Measurements from ENCODE around the gene ZBTB20. TPM values are rescaled to one million over a fixed set of nuclear protein-coding genes. Genes with fewer than 3 reads are reported as not detected.

The ZBTB20 gene
- total and polyA plus RNA-seq, 2 donors (not counting 1 experiment from before 2014, with no cell fraction given), result 4.0 to 22.5 TPM

GRCh38 chr3:114307222-114307830 is 839.8 kb downstream of the ZBTB20 start:
- Histone ChIP-seq H3K79me2 (ENCODE audit: control insufficient read depth, insufficient read depth, low read length) (no peaks in the 10 kb centered on the region), H3K27ac (ENCODE audit: insufficient read depth, low read length) (no peak overlapping the region), H3K4me3 (replicated peaks in 1 of 4; ENCODE audit: control extremely low read depth in 1 of 4, insufficient read depth in 1 of 4, low read depth in 3 of 4, low read length in 4 of 4) (no peak overlapping the region), H3K9ac (ENCODE audit: insufficient read depth, low read length) (no peak overlapping the region), H2AFZ (ENCODE audit: low read length) (no peak overlapping the region), H3K4me1 (ENCODE audit: control insufficient read depth, extremely low read depth, insufficient read depth, low read length) (no peaks in the 10 kb centered on the region), H3K9me3 (ENCODE audit: control insufficient read depth, insufficient read depth, low read depth, low read length) (no peaks in the 10 kb centered on the region), H3K27me3 (ENCODE audit: control insufficient read depth, insufficient read depth, low read length) (peaks cover 2% of the 10 kb centered on the region), H3K36me3 (ENCODE audit: control insufficient read depth, insufficient read depth, low read length) (no peaks in the 10 kb centered on the region), H3K4me2 (ENCODE audit: extremely low read depth, insufficient read depth, low read length) (no peak overlapping the region), H4K20me1 (ENCODE audit: control insufficient read depth, extremely low read depth, insufficient read depth, low read length) (peaks cover 2% of the 10 kb centered on the region)
- no peak for TF ChIP-seq CTCF (conservative IDR thresholded peaks at IDR 0.05 in 1 of 2, IDR thresholded peaks at IDR 0.05 in 1 of 2; ENCODE audit: low read depth in 1 of 2, low read length in 2 of 2)
- DNase-seq (ENCODE audit: low read depth in 2 of 2), result no peak

GRCh38 chr3:114299941-114300624 is 847.0 kb downstream of the ZBTB20 start:
- H3K27ac ChIP-seq (ENCODE audit: insufficient read depth, low read length), result no peak overlapping the region
- H3K9ac ChIP-seq (ENCODE audit: insufficient read depth, low read length), result no peak overlapping the region
- H3K9me3 ChIP-seq (ENCODE audit: control insufficient read depth, insufficient read depth, low read depth, low read length), result no peaks in the 10 kb centered on the region
- H3K4me3 ChIP-seq (replicated peaks in 1 of 4; ENCODE audit: control extremely low read depth in 1 of 4, insufficient read depth in 1 of 4, low read depth in 3 of 4, low read length in 4 of 4), result no peak overlapping the region
- no peaks in the 10 kb centered on the region for H4K20me1 ChIP-seq (ENCODE audit: control insufficient read depth, extremely low read depth, insufficient read depth, low read length)
- DNase-seq (ENCODE audit: low read depth in 2 of 2), result no peak
- H3K4me2 ChIP-seq (ENCODE audit: extremely low read depth, insufficient read depth, low read length), result no peak overlapping the region
- H3K79me2 ChIP-seq (ENCODE audit: control insufficient read depth, insufficient read depth, low read length), result no peaks in the 10 kb centered on the region
- H3K36me3 ChIP-seq (ENCODE audit: control insufficient read depth, insufficient read depth, low read length), result no peaks in the 10 kb centered on the region
- H3K27me3 ChIP-seq (ENCODE audit: control insufficient read depth, insufficient read depth, low read length), result peaks cover 6% of the 10 kb centered on the region
- H2AFZ ChIP-seq (ENCODE audit: low read length), result no peak overlapping the region
- H3K4me1 ChIP-seq (ENCODE audit: control insufficient read depth, extremely low read depth, insufficient read depth, low read length), result no peaks in the 10 kb centered on the region
- TF ChIP-seq EZH2 (IDR thresholded peaks at IDR 0.05; ENCODE audit: low read length, missing control alignments) (no peak), CTCF (conservative IDR thresholded peaks at IDR 0.05 in 1 of 2, IDR thresholded peaks at IDR 0.05 in 1 of 2; ENCODE audit: low read depth in 1 of 2, low read length in 2 of 2) (no peak)

GRCh38 chr3:114299421-114299820 is 847.7 kb downstream of the ZBTB20 start:
- Histone ChIP-seq H3K4me1 (ENCODE audit: control insufficient read depth, extremely low read depth, insufficient read depth, low read length) (no peaks in the 10 kb centered on the region), H4K20me1 (ENCODE audit: control insufficient read depth, extremely low read depth, insufficient read depth, low read length) (no peaks in the 10 kb centered on the region), H3K4me2 (ENCODE audit: extremely low read depth, insufficient read depth, low read length) (no peak overlapping the region), H3K36me3 (ENCODE audit: control insufficient read depth, insufficient read depth, low read length) (no peaks in the 10 kb centered on the region), H3K9ac (ENCODE audit: insufficient read depth, low read length) (no peak overlapping the region), H2AFZ (ENCODE audit: low read length) (no peak overlapping the region), H3K27ac (ENCODE audit: insufficient read depth, low read length) (no peak overlapping the region), H3K4me3 (replicated peaks in 1 of 4; ENCODE audit: control extremely low read depth in 1 of 4, insufficient read depth in 1 of 4, low read depth in 3 of 4, low read length in 4 of 4) (no peak overlapping the region), H3K27me3 (ENCODE audit: control insufficient read depth, insufficient read depth, low read length) (peaks cover 6% of the 10 kb centered on the region), H3K9me3 (ENCODE audit: control insufficient read depth, insufficient read depth, low read depth, low read length) (no peaks in the 10 kb centered on the region), H3K79me2 (ENCODE audit: control insufficient read depth, insufficient read depth, low read length) (no peaks in the 10 kb centered on the region)
- no peak for DNase-seq (ENCODE audit: low read depth in 2 of 2)
- TF ChIP-seq EZH2 (IDR thresholded peaks at IDR 0.05; ENCODE audit: low read length, missing control alignments) (no peak), CTCF (conservative IDR thresholded peaks at IDR 0.05 in 1 of 2, IDR thresholded peaks at IDR 0.05 in 1 of 2; ENCODE audit: low read depth in 1 of 2, low read length in 2 of 2) (peak; percentile 27 to 34)
